ENCODE data around the gene RCAN1.

GRCh38 chr21:34567604-34568155 lies 47.2 kb downstream of the RCAN1 start:
- TF ChIP-seq CTCF (IDR thresholded peaks at IDR 0.05) (no peak), POLR2A (IDR thresholded peaks at IDR 0.05) (no peak)

Data from testis (tissue), 2 donors.